NCI-H446 treated with DMSO at 0.1 percent for 48 hours (cell line): ENCODE data around the gene GPALPP1.
A peak's percentile ranks its signal among the peaks of the same experiment; 100 is the strongest.
"Not testable (repeated sequence)": the region's sequence is repeated elsewhere in the genome, so short reads cannot be mapped to it uniquely, and the experiment has no call there.

Experiments
- DNase-seq: peaks from one replicate; lab custom pipeline; 2025; lab: John Stamatoyannopoulos, UW

GPALPP1 gene

GRCh38 chr13:44989071-44989889, at the start of gene GPALPP1, which contains the start of gene NUFIP1:
Gene GPALPP1, plus strand, starts transcription at chr13:44989538. Its CDS starts 117 bp downstream, at chr13:44989655.
Gene NUFIP1, minus strand, starts transcription at chr13:44989471. Its CDS starts 35 bp downstream, at chr13:44989436.
- peak; percentile 85 for DNase-seq

- not testable (repeated sequence) for DNase-seq
Observed at GRCh38 chr13:44943411-44943810, 45.9 kb upstream of the GPALPP1 start.

GRCh38 chr13:44951184-44951583, 38.2 kb upstream of the GPALPP1 start:
- DNase-seq: no peak

GRCh38 chr13:44952671-44953070, 36.7 kb upstream of the GPALPP1 start:
- no peak for DNase-seq

GRCh38 chr13:44954224-44954623, 35.1 kb upstream of the GPALPP1 start:
- DNase-seq: no peak

- DNase-seq: no peak
Observed at GRCh38 chr13:44955406-44955805, 33.9 kb upstream of the GPALPP1 start.

GRCh38 chr13:44961997-44962396, 27.3 kb upstream of the GPALPP1 start:
- no peak for DNase-seq

- no peak for DNase-seq
Observed at GRCh38 chr13:44967704-44968433, 21.5 kb upstream of the GPALPP1 start.

- DNase-seq: no peak
Observed at GRCh38 chr13:44968434-44968815, 20.9 kb upstream of the GPALPP1 start.

GRCh38 chr13:44969551-44970484, 19.5 kb upstream of the GPALPP1 start:
- peak; percentile 40 for DNase-seq

- no peak for DNase-seq
Observed at GRCh38 chr13:44971656-44972595, 17.4 kb upstream of the GPALPP1 start.

- peak; percentile 7 for DNase-seq
Observed at GRCh38 chr13:44972956-44973581, 16.3 kb upstream of the GPALPP1 start.

- no peak for DNase-seq
Observed at GRCh38 chr13:44974056-44974793, 15.1 kb upstream of the GPALPP1 start.

GRCh38 chr13:44976196-44976595, 13.1 kb upstream of the GPALPP1 start:
- DNase-seq: no peak

GRCh38 chr13:44976949-44977583, 12.3 kb upstream of the GPALPP1 start:
- no peak for DNase-seq

- DNase-seq: no peak
Observed at GRCh38 chr13:44978328-44978727, 11.0 kb upstream of the GPALPP1 start.

GRCh38 chr13:44989941-44990340, 603 bp downstream of the GPALPP1 start:
- DNase-seq: no peak

GRCh38 chr13:45003417-45003816, 14.1 kb downstream of the GPALPP1 start:
- no peak for DNase-seq

- no peak for DNase-seq
Observed at GRCh38 chr13:45004096-45004495, 14.8 kb downstream of the GPALPP1 start.
